K562 (cell line): ENCODE measurements around the gene TANGO6. TPM values are rescaled to one million over a fixed set of nuclear protein-coding genes. Genes with fewer than 3 reads are reported as not detected.

Experiments used
- ATF3 ChIP-seq, 2 experiments: fragments of 450-650 bp in 1 of 2; sonication (generic) in 1 of 2; formaldehyde crosslinking in 1 of 2; IDR thresholded peaks in 1 of 2; conservative IDR thresholded peaks in 1 of 2; 2 replicates each; pipeline versions ENCODE4 v1.6.1 to v1.8.1; 2016 to 2023; ENCODE audit warnings: mild to moderate bottlenecking in 2 of 2, moderate library complexity in 2 of 2, inconsistent platforms in 1 of 2, missing genetic modification reagents in 1 of 2
- ATF4 ChIP-seq: fragments of 450-650 bp; formaldehyde crosslinking; IDR thresholded peaks from 2 replicates; pipeline ENCODE4 v1.4.0; 2022; ENCODE audit warnings: mild to moderate bottlenecking, moderate library complexity
- CTBP1 ChIP-seq: fragments of 450-650 bp; IDR thresholded peaks from 2 replicates; pipeline ENCODE4 v1.6.1; 2016; ENCODE audit warnings: borderline replicate concordance
- ELF1 ChIP-seq: fragments of 200-800 bp; sonication (Bioruptor generic); IDR thresholded peaks from 2 replicates; pipeline ENCODE4 v1.6.1; 2016; ENCODE audit warnings: missing genetic modification characterization, missing compliant biosample characterization
- HNRNPLL ChIP-seq: fragments of 200-400 bp; formaldehyde crosslinking; IDR thresholded peaks from 2 replicates; pipeline ENCODE4 v1.6.1; 2017; ENCODE audit warnings: low read length, low read depth, mild to moderate bottlenecking; ENCODE audit not compliant: poor library complexity, severe bottlenecking
- PML ChIP-seq: IDR thresholded peaks from 2 replicates; pipeline ENCODE4 v1.6.1; 2012; ENCODE audit warnings: low read length, inconsistent platforms
- RAD51 ChIP-seq: fragments of 450-650 bp; IDR thresholded peaks from 2 replicates; pipeline ENCODE4 v1.7.1; 2016; ENCODE audit warnings: low read depth, mild to moderate bottlenecking, borderline replicate concordance
- RCOR1 ChIP-seq, 2 experiments: IDR thresholded peaks; 2 replicates each; pipeline ENCODE4 v1.6.1; 2012; ENCODE audit warnings: low read depth in 2 of 2, low read length in 2 of 2, borderline replicate concordance in 1 of 2, improper control_type of control experiment in 1 of 2
- REST ChIP-seq, 2 experiments: fragments of 450-650 bp; formaldehyde crosslinking in 1 of 2; IDR thresholded peaks; 2 replicates each; pipeline versions ENCODE4 v1.4.0 to v1.6.1; 2014 to 2020; ENCODE audit warnings: mild to moderate bottlenecking in 2 of 2, borderline replicate concordance in 1 of 2, low read depth in 1 of 2
- SAFB ChIP-seq: fragments of 200-400 bp; formaldehyde crosslinking; IDR thresholded peaks from 2 replicates; pipeline ENCODE4 v1.6.1; 2017; ENCODE audit warnings: low read depth, low read length, borderline replicate concordance
- SOX6 ChIP-seq: fragments of 450-650 bp; IDR thresholded peaks from 2 replicates; pipeline ENCODE4 v1.6.1; 2014; ENCODE audit warnings: mild to moderate bottlenecking
- SRF ChIP-seq, 2 experiments: fragments of 250-450, 450-650 bp in 1 of 2; sonication (Bioruptor Pico) in 1 of 2; sonication (generic) in 1 of 2; formaldehyde crosslinking; IDR thresholded peaks; 2 replicates each; pipeline versions ENCODE4 v1.5.0 to v1.5.1; 2020 to 2022; ENCODE audit warnings: mild to moderate bottlenecking in 1 of 2, missing genetic modification reagents in 1 of 2
- ZKSCAN3 ChIP-seq: fragments of 250-450 bp; sonication (Bioruptor Pico); IDR thresholded peaks from 2 replicates; pipeline ENCODE4 v1.4.0; 2020
- ZNF134 ChIP-seq: fragments of 250-450 bp; sonication (Bioruptor Pico); conservative IDR thresholded peaks from 2 replicates; pipeline ENCODE4 v1.4.0; 2020
- ZNF445 ChIP-seq: fragments of 250-450 bp; sonication (Bioruptor Pico); IDR thresholded peaks from 2 replicates; pipeline ENCODE4 v1.4.0; 2020; ENCODE audit warnings: low read depth, mild to moderate bottlenecking, moderate library complexity
- ZNF551 ChIP-seq: fragments of 250-450 bp; sonication (Bioruptor Pico); IDR thresholded peaks from 2 replicates; pipeline ENCODE4 v1.5.0; 2021; ENCODE audit warnings: mild to moderate bottlenecking, moderate library complexity
- ZNF79 ChIP-seq: fragments of 250-450 bp; sonication (Bioruptor Pico); IDR thresholded peaks from 2 replicates; pipeline ENCODE4 v1.4.0; 2020; ENCODE audit warnings: low read depth, mild to moderate bottlenecking, moderate library complexity
- polyA plus RNA-seq, 8 experiments: library from polyadenylated mRNA; depleted of rRNA in 4 of 8; stranded (reverse) in 5 of 8; unstranded in 3 of 8; fragments of >200 nt; fragmentation: Nextera tagmentation in 2 of 8; fragmentation: Illumina TruSeq in 1 of 8; extraction: Ambion mirVana in 2 of 8; extraction: Trizol in 1 of 8; gene quantifications; 2 replicates each; pipeline versions ENCODE4 v1.2.1 to v1.2.3, GENCODE V29; 2011 to 2014; ENCODE audit warnings: inconsistent platforms in 1 of 8, missing spikeins in 1 of 8
- total RNA-seq, 7 experiments: library from RNA; depleted of rRNA in 6 of 7; stranded (reverse); fragments of >200 nt in 6 of 7; fragmentation: Illumina TruSeq in 2 of 7; extraction: Trizol in 2 of 7; gene quantifications; 2 replicates each; pipeline versions ENCODE4 v1.2.1 to v1.2.3, GENCODE V29; 2011 to 2021; ENCODE audit warnings: low replicate concordance in 1 of 7

Gene TANGO6
- total and polyA plus RNA-seq, 9 of the 15 experiments (the other 6 are each of a cell fraction or from before 2014, with no cell fraction given) = 1.6 to 15.2 (median 9.6) TPM

- no peak for TF ChIP-seq REST (IDR thresholded peaks at IDR 0.05; ENCODE audit: borderline replicate concordance)
- TF ChIP-seq REST (CRISPR knock-in tag; IDR thresholded peaks at IDR 0.05; ENCODE audit: low read depth) = no peak
- no peak for TF ChIP-seq ZKSCAN3 (CRISPR knock-in tag)
- TF ChIP-seq CTBP1 = peak; percentile 48; the same call in 1 of the 2 replicates
- no peak for TF ChIP-seq ZNF445 (CRISPR knock-in tag)
- no peak for TF ChIP-seq ZNF79 (CRISPR knock-in tag)
- no peak for TF ChIP-seq RAD51
- no peak for TF ChIP-seq SRF (CRISPR knock-in tag; IDR thresholded peaks at IDR 0.05)
- TF ChIP-seq PML = peak; percentile 64
- no peak for TF ChIP-seq ATF4
- peak; percentile 38; the same call in 1 of the 2 replicates for TF ChIP-seq SOX6
- no peak for TF ChIP-seq HNRNPLL
- TF ChIP-seq ELF1 (tag) = no peak
- TF ChIP-seq SAFB = no peak
- TF ChIP-seq ZNF551 (CRISPR knock-in tag) = no peak
- peak; percentile 93 for TF ChIP-seq ATF3 (IDR thresholded peaks at IDR 0.05)
- TF ChIP-seq ATF3 (CRISPR knock-in tag; conservative IDR thresholded peaks at IDR 0.05) = no peak
- TF ChIP-seq RCOR1 (IDR thresholded peaks at IDR 0.05; ENCODE audit: borderline replicate concordance in 1 of 2, low read depth in 2 of 2, low read length in 2 of 2) = peak in 1 of 2 experiments; percentile 95; a peak in 3 of 4 replicates
- TF ChIP-seq ZNF134 = no peak
Observed at GRCh38 chr16:69089091-69089910, 246.0 kb downstream of the TANGO6 start (continued).
